HG03175 (cell line): ENCODE results near the gene SPINDOC.

Source experiments
- ATAC-seq: cut with Tn5 transposase; IDR thresholded peaks from one replicate; pipeline ENCODE4 v1.9.1; 2021; ENCODE audit warnings: mild to moderate bottlenecking, moderate library complexity; ENCODE audit not compliant: unreplicated experiment

The SPINDOC gene

GRCh38 chr11:63832336-63832735, 19.1 kb downstream of the SPINDOC start:
- ATAC-seq = no peak

DNA sequence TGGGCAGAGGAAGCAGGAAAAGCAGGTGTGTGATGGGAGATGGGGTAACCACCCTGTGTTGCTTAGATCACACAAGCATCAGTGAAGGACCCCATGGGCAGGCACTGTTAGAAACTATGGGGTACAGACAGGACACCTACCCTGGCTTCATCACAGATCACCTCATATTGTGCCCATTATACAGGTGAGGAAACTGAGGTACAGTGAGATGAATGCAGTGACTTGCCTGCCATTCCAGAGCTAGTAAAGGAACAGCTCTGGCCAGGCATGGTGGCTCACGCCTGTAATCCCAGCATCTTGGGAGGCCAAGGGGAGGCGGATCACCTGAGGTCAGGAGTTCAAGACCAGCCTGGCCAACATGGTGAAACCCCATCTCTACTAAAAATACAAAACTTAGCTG, 19.8 kb downstream of the SPINDOC start:
- no peak for ATAC-seq

DNA sequence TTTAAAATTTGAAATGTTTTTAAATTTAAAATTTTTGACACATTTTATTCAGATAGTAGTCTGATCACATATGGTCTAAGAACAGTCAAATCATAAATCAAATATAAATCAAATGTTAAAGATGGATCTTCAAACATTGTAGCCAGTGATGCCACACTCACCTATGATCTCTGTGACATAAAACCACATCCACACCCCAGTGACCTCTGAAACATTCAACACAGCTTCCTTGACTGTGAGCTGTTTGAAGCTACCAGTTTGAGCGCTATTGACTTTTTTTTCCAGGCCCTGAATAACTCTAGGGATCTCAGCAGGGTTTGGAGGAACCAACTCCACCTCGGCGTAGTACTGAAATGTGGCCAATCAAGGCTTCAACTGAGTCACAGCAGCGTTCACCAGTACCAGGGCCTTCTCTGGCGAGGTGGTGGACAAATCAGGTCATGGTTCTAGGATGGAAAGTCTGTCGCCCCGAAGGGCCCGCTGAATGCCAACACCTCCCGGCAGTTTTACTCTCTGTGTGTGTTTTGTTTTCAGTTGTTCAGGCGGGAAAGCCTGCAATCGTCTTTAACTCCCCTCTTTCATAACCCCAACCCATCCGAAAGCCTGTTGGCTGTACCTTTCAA, 21.4 kb downstream of the SPINDOC start:
- no peak for ATAC-seq

DNA sequence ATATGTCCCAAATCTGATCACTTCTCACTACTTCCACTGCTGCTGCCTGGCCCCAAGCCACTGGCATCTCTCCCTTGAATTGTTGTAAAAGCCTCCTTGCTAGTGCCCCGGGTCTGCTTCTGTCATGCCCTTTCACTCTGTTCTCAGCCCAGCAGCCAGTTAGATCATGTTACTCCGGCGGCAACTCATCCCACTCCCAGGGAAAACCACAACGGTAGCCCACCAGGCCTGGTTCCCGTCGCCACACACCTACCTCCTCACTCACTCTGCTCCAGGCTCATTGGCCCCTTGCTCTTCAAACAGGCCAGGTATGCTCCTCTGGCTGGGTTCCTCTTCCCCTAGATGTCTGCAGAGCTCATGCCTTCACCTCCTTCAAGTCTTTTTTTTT, 21.9 kb downstream of the SPINDOC start:
- ATAC-seq = no peak

GRCh38 chr11:63837027-63837688, 23.9 kb downstream of the SPINDOC start:
- ATAC-seq = no peak

GRCh38 chr11:63837739-63838138, 24.5 kb downstream of the SPINDOC start:
- ATAC-seq = no peak

- no peak for ATAC-seq
These were observed 25.0 kb downstream of the SPINDOC start for GRCh38 chr11:63838150-63838677.

DNA sequence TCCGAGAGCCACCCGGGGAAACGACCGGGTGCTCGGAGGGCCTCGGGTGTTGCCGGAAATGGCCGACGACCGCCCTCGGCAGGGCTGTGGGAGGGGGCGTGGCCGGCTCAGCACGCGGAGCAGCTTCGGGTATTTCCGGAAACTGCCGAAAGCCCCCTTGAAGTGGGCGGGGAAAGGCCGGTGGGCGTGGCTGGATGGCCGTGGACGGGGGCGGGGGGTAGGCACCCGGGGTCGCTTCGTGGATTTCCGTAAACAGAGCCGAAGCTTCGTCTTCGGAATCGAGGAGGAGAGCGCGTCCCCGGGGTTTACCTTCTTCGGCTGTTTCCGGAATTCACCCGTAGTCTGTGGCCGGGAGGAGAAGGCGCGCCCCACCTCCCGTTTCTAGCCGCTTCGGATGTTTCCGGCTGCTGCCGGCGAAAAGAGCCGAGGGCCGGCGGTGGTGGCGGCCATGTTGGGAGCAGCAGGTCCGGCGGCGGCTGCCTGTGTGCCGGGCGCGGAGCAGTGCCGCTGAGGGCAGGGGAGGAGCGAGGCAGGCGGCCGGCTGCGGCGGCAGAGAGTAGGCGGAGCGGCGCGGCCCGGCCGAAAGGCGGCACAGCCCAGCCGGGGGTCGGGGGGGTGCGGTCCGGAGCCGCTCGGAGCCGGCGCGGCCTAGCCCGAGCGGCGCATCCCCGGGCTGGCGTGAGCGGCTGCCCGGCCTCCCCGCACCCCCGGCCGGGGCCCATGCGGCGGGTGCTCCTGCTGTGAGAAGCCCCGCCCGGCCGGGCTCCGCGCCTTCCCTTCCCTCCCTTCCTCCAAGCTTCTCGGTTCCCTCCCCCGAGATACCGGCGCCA, 25.6 kb downstream of the SPINDOC start, which contains the start of gene MARK2:
MARK2 (plus strand) TSS at position 433 of the 830 bp plus-strand sequence; CDS start at position 830, 397 bp downstream.
- peak; percentile 77 for ATAC-seq

DNA sequence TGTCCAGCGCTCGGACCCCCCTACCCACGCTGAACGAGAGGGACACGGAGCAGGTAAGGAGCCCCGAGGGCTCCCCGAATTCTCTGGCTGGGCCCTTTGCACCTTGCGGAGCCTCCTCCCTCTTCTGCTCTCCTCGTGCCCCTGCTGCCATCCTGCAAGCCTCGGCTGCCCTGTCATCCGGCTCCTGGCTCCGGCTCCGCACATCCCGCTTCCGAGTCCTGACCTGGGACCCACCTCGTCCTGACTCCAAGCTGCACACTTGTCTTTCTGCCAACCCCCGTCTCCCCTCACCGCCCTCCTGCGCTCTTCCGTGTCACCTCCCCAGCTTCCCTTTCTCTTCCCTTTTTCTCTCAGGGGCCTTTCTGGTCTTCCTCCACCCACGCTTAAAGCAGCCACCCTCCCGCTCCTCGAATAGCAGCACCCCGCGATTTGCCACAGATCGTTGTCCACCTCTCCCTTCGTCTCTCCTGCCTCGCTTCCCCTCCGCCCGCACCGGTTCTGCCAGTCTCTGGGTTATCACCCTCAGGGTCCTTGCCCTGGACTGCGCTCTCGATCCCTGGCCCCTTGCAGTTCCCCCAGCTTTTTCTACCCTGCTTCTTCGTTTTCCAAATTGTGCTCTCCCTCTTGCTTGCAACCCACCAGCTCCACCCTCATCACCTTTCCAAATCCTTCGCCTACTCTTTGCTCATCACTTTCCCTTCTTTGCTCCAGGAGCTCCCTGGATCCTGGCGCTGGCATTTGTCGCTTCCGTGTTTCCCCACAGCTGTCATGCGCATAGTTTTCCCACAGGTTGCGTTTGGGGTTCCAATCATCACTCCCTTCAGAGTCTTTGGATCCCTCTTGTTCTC, 26.5 kb downstream of the SPINDOC start:
- no peak for ATAC-seq

GRCh38 chr11:63840356-63841060, 27.3 kb downstream of the SPINDOC start:
- ATAC-seq = no peak

- no peak for ATAC-seq
These were observed 28.3 kb downstream of the SPINDOC start for GRCh38 chr11:63841554-63841953.

GRCh38 chr11:63843041-63843440, 29.8 kb downstream of the SPINDOC start:
- ATAC-seq = no peak

DNA sequence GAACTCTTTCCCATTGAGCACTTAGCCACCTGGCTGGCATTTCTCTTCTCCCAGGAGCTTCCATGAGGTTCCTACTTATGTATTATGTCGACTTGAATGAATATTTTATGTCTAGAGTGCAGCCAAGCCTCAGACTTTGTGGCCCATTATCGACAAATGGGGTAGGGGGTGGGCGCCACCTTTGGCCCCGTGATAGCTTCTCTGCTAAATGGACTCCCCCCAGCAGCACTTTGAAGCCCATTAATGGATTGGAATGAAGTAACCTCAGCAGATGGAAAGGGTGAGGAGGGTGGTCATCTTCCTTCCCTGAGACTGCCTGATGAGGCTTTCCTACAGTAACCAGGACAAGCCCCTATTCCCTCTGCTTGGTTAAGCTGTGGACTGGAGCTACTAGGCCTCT, 31.6 kb downstream of the SPINDOC start:
- ATAC-seq = no peak

DNA sequence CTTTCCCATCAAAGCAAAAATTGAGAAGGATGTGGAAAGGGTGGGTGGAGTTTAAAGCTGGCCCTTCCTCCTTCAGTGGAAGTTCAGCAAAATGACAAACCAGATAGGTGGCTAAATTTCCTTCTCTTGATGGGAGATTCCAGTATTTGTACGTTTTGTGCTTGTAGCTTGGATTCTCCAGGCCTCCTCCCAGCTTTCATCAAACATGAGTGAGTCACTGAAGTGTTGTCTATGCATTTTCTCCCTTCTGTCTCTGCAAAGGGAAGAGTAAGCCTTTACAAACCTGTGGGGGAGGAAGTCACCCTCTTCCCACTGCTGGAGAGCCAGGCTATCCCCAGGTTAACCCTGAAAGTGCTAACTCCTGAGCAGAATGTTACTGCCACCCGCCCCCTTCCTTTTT, 32.0 kb downstream of the SPINDOC start:
- no peak for ATAC-seq

DNA sequence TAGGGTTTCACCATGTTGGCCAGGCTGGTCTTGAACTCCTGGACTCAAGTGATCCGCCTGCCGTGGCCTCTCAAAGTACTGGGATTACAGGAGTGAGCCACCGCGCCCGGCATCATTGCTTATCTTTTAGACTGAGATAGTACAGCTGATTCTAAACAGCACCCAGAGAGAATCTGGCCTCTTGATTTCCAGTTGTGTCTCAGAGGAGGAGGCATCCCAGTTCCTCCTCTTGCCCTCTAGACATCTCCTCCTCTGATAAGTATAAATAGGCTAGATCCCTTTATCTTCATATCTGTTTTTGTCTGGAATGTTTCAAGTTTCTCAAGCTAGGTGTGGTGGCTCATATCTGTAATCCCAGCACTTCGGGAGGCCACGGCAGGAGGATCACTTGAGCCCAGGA, 32.7 kb downstream of the SPINDOC start:
- ATAC-seq = no peak

DNA sequence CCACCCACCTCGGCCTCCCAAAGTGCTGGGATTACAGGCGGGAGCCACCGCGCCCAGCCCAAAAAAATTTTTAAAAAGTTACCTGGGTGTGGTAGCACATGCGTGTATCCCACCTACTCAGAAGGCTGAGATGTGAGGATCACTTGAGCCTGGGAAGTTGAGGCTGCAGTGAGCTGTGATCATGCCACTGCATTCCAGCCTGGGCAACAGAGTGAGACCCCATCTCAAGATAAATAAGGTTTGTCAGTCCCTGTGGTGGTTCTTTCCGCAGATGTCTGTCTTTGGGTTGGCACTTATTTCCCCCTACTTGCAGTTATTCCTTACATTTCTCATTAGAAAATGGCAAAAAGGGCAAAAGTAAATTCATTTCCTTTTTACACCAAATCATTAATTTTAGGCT, 33.6 kb downstream of the SPINDOC start:
- ATAC-seq = no peak

DNA sequence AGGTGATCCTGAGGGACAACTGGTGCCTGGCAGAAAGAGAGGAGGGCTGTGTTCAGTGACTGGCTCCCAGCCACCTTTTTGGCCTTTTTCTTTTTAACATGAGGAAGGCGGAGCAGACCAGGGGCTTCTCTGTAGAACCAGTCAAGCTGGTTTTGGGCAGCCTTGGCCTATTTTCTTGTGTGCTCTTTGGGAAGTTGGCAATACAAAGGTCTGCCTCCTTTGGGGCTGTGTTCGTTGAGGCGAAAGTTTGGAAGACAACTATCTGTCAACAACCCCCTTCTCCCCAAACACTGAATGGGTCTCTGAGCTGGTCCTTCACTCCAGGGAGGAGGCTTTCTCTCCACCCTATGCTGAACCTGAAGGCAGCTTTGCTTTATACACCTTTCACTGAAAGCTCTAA, 34.1 kb downstream of the SPINDOC start:
- no peak for ATAC-seq

DNA sequence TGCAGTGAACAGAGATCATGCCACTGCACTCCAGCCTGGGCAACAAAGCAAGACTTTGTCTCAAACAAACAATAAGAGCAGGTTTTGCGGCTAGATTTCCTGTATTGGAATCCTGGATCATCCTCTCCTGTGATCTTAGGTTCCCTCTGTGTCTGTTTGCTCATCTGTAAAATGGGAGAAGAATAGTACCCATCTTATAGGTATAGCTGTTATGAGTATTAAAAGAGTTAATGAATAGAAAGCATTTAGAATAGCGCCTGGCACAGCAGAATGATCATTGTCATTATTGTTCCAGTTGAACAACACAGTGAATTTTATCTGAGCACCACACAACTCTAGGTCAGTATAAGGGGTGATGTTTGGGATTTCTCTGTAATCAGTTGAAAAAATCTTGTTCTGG, 36.4 kb downstream of the SPINDOC start:
- no peak for ATAC-seq

- ATAC-seq = no peak
These were observed 37.7 kb downstream of the SPINDOC start for GRCh38 chr11:63850920-63851319.

DNA sequence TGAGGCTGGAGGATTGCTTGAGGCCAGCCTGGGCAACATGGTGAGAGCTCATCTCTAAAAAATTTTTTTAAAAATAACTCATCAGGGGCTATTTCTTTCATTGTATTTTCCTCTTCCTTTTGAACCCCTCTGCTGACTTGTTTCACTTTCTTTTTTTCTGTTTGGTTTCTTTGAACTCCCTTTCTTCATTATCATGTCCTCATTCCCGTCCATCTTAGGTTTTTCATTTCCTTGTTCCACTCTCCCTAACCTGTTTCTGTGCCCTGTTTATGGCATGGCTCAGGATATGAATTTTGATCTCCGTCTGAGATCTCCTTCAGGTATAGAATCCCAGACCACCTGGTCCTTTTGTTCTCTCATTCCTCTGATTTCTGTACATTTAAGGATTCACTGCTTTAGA, 38.1 kb downstream of the SPINDOC start:
- no peak for ATAC-seq
